ENCODE results near the gene KLK5.

GRCh38 chr19:50909240-50910070 lies 43.4 kb downstream of the KLK5 start:
- no peak for TF ChIP-seq TAF1 (IDR thresholded peaks at IDR 0.05; ENCODE audit: low read depth)
- TF ChIP-seq, protein P1, sequence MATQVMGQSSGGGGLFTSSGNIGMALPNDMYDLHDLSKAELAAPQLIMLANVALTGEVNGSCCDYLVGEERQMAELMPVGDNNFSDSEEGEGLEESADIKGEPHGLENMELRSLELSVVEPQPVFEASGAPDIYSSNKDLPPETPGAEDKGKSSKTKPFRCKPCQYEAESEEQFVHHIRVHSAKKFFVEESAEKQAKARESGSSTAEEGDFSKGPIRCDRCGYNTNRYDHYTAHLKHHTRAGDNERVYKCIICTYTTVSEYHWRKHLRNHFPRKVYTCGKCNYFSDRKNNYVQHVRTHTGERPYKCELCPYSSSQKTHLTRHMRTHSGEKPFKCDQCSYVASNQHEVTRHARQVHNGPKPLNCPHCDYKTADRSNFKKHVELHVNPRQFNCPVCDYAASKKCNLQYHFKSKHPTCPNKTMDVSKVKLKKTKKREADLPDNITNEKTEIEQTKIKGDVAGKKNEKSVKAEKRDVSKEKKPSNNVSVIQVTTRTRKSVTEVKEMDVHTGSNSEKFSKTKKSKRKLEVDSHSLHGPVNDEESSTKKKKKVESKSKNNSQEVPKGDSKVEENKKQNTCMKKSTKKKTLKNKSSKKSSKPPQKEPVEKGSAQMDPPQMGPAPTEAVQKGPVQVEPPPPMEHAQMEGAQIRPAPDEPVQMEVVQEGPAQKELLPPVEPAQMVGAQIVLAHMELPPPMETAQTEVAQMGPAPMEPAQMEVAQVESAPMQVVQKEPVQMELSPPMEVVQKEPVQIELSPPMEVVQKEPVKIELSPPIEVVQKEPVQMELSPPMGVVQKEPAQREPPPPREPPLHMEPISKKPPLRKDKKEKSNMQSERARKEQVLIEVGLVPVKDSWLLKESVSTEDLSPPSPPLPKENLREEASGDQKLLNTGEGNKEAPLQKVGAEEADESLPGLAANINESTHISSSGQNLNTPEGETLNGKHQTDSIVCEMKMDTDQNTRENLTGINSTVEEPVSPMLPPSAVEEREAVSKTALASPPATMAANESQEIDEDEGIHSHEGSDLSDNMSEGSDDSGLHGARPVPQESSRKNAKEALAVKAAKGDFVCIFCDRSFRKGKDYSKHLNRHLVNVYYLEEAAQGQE (IDR thresholded peaks at IDR 0.05; ENCODE audit: low read depth): no peak
- no peak for TF ChIP-seq MAX (IDR thresholded peaks at IDR 0.05)
- no peak for TF ChIP-seq YY1 (IDR thresholded peaks at IDR 0.05; ENCODE audit: low read depth)
- TF ChIP-seq ZBTB7A (IDR thresholded peaks at IDR 0.05; ENCODE audit: low read depth): no peak

Data from Ishikawa (cell line).